HG02678 (cell line): ENCODE data around the gene POLD1.
"Not testable (repeated sequence)": the region's sequence is repeated elsewhere in the genome, so short reads cannot be mapped to it uniquely, and the experiment has no call there.

Experiments used
- ATAC-seq: cut with Tn5 transposase; IDR thresholded peaks from one replicate; pipeline ENCODE4 v1.9.1; 2021; ENCODE audit warnings: mild to moderate bottlenecking, moderate library complexity; ENCODE audit not compliant: unreplicated experiment

POLD1 gene

DNA sequence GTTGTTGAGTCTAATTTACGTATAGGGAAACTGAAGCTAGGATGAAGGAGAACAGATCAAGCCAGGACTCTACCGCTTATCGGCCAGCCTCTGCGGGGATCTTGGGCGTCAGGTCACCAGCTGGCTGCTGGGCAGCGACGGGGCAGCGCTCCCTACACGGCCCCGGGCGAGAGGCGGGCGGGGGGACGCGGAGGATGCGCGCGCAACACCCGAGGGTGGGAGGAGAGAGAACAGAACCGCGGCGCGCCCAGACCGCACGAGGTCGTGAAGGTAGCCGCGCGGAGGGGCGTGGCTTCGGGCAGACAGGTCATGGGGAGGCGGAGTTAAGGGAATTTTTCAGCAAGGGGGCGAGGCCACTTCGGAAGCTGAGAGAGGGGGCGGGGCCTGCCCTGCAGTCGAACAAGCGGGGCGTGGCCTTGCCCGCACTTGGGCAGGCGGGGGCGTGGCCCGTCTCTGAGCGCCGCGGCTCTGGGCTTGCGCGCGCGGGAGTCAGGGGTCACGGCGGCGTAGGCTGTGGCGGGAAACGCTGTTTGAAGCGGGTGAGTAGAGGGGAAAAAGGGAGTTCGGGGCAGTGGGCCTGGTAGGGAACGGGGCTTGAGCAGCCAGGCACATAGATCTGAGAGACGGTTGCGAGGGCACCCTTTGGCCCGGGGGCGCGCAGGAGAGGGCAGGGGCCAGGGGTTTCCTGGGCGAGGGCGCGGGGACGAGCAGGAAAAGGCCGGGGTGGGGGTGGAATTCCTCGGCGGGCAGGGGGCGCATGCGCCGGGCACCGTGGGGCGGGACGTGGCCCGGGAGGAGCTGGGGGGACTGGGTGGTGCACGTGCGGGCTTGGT, at the start of gene POLD1:
TSS of gene POLD1 (plus strand) at position 496 of the 833 bp plus-strand sequence. CDS start 14,505 bp downstream, outside the sequence.
- ATAC-seq, result peak; percentile 85

GRCh38 chr19:50334741-50335421, 49.3 kb upstream of the POLD1 start:
- ATAC-seq, result no peak

- ATAC-seq, result not testable (repeated sequence)
These were observed 47.1 kb upstream of the POLD1 start for GRCh38 chr19:50337031-50337430.

DNA sequence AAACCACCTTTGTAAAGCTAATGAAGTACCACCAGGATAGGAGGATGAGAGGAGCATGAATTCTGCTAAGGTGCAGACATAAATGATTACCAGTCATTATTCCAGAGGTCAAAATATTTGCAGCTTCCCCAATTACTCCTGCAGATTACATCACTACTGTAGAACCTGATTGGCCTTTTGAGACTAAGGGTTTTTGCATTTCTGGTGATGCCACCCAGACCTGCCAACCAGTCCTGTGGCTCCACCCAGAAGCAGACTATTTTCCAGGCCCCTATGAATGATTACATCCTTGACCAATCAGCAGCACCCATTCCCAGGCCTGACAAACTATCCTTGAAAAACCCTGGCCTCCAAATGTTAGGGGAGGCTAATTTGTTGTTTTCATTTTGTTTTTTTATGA, 43.8 kb upstream of the POLD1 start:
- no peak for ATAC-seq

DNA sequence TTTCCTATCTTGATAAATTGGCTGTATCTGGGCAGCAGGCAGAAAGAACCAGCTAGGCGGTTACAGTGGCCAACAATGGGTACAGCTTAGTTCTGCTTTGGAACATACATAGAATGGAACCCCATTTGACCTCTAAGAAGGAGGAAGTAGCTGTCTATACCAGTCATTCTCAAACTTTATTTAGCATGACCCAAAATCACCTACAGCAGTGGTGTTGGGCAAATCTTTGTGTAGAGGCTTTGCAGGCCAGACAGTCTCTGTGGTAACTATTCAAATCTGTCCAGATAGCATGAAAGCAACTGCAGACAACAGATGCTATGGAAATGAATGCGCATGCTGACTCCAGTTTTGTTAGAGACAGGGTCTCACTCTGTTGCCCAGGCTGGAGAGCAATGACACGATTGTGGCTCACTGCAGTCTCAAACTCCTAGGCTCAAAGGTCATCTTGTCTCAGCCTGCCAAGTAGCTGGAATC, 43.0 kb upstream of the POLD1 start:
- ATAC-seq, result peak; percentile 71

- peak; percentile 42 for ATAC-seq
These were observed 39.4 kb upstream of the POLD1 start for GRCh38 chr19:50344661-50345318.

GRCh38 chr19:50347089-50347581, 37.0 kb upstream of the POLD1 start:
- not testable (repeated sequence) for ATAC-seq

DNA sequence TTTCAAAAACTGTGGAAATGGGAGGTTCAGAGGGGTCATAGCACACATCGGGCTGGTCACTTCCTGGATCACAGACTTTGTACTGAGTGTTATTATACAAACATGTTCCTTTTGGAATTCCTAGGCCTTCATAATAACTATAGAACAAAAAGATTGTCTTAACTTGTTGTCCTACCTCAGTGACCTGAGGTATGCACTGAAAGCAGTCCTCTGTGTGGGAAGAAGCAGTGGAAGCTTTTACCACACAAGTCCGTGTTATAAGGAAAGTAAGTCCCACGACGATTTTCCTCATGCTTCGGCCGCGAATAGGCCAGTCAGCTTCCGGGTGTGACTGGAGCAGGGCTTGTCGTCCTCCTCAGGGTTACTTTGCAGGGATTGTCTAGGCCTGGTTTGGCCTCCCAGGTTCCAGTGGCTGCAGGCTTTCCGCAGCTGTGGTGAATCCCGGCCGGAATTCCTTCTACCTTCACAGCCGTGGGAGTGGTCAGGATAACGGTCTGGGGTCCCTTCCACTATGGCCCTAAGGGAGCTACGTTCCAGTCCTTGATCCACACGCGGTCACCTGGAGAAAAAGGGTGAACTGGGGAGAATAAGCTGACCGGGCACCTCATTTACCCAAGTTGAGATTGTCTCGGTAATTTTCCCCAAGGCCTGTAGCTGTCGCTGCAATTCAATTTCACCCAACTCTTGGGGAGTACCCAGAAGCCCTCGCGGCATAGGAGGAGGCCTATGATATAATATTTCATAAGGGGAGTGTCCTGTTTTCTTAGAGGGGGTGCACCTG, 34.7 kb upstream of the POLD1 start:
- ATAC-seq, result no peak

GRCh38 chr19:50352242-50352641, 31.9 kb upstream of the POLD1 start:
- ATAC-seq, result no peak

DNA sequence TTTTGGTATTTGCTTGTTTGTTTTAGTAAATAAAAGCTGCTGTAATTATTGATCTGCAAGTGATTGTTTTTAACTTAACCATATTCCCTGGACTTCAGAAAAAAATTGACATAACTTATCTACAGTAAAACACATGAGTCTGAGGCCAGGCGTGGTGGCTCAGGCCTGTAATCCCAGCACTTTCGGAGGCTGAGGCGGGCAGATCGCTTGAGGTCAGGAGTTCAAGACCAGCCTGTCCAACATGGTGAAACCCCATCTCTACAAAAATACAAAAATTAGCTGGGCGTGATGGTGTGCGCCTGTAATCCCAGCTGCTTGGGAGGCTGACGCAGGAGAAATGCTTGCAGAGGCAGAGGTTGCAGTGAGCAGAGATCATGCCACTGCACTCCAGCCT, 30.7 kb upstream of the POLD1 start:
- not testable (repeated sequence) for ATAC-seq

- ATAC-seq, result no peak
These were observed 27.4 kb upstream of the POLD1 start for GRCh38 chr19:50356691-50357177.

GRCh38 chr19:50357178-50358100, 26.7 kb upstream of the POLD1 start:
- peak; percentile 50 for ATAC-seq

GRCh38 chr19:50358483-50359327, 25.4 kb upstream of the POLD1 start:
- no peak for ATAC-seq

- no peak for ATAC-seq
These were observed 24.8 kb upstream of the POLD1 start for GRCh38 chr19:50359328-50359818.

DNA sequence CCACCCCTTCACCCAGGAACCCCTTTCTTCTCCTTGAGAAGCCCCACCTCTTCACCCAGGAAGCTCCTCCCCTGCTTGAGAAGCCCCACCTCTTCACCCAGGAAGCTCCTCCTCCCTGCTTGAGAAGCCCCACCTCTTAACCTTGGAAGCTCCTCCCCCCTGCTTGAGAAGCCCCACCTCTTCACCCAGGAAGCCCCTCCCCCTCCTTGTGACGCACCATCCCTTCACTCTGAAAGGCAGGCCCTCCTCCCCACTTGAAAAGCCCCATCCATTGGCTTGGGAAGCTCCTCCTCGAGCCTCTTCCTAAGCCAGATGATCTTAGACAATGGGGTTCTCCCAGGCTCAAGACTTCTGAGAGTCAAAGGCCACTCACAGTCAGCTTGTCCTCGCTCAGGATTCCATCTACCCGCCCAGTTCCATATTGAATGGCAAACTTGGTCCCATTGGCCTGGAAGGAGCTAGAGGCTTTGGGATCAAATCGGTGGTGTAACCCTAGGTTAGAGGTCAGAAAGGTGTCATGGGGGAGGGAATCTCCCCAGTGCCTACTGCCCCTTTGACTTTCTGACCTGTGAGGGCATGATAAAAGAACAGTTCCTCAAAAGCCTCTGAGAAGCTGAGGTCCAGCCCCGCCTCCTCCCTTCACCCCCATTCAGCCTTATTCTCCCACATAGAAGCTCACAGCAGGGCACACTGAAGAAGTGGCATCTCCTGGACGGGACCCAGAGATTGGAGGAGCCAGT, 22.7 kb upstream of the POLD1 start:
- no peak for ATAC-seq

DNA sequence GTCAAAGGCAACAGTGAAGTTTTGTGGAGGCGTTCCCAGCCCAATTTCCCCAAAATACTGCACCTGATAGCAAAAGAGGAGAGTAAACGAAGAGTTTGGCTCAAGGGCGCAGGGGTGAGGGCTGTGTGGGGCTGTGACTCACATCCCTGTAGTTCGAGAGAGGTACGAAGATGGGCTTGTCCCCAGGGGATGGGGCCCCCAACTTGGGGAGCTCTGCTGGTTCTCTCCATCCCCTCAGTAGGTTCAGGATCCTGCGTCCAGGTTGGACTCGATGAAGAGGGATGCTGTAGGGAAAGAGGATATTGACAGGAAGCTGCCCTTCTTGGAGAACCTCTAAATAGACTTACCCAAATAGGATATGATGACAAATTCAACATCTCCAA, 22.1 kb upstream of the POLD1 start:
- no peak for ATAC-seq

DNA sequence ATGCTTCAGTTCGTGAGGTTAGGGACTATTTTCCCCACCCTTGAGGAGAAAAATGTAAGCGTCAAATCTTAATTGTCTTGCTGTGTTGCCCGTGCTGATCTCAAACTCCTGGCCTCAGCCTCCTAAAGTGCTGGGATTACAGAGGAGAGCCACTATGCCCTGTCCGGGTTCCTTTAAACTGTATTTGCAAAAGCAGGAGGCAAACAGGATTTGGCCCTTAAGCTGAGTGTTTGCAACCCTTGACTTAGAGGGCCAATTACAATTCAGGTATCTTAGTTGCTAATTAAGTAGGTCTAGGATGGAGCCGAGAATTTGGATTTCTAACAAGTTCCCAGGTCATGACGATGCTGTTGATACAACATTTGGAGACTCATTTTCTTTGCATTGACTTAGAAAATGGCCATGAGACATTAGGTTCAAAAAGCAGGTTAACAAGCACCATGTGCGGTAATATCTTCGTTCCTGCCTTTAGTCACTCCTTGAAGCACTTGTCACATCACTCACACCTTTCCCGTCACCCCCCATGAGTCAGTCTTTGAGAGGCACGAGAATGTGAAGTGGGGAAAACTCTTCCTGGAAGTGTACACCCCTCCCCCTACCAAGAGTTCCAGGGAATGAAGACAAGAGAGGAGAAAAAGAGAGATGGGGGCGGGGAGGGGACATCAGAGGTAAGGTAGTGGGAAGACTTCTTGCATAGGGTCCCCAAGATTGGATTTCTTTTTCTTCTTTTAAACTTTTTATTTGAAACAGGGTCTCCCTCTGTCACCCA, 21.3 kb upstream of the POLD1 start:
- no peak for ATAC-seq
